Smooth muscle cell (in vitro differentiated cells): ENCODE data around the gene PEX11G. TPM values are rescaled to one million over a fixed set of nuclear protein-coding genes. Genes with fewer than 3 reads are reported as not detected.

Source experiments
- DNase-seq: peaks from one replicate; lab custom pipeline; 2025; ENCODE audit not compliant: unreplicated experiment; lab: John Stamatoyannopoulos, UW
- H2AFZ ChIP-seq: fragments of 200-600 bp; sonication (generic); 2 replicates; pipeline ENCODE4 v1.6.0; 2016; ENCODE audit warnings: antibody characterized with exemption, low read depth, mild to moderate bottlenecking
- H3F3A ChIP-seq: fragments of 200-600 bp; sonication (generic); 2 replicates; pipeline ENCODE4 v1.6.0; 2017; ENCODE audit warnings: antibody characterized with exemption, low read depth
- H3K27ac ChIP-seq: fragments of 200-600 bp; sonication (generic); 2 replicates; pipeline ENCODE4 v1.5.1; 2016; ENCODE audit warnings: low read depth, mild to moderate bottlenecking
- H3K27me3 ChIP-seq: fragments of 200-600 bp; sonication (generic); 2 replicates; pipeline ENCODE4 v1.6.1; 2016; ENCODE audit warnings: low read depth, mild to moderate bottlenecking
- H3K36me3 ChIP-seq: fragments of 200-600 bp; sonication (generic); 2 replicates; pipeline ENCODE4 v1.5.1; 2016; ENCODE audit warnings: low read depth
- H3K4me1 ChIP-seq: fragments of 200-600 bp; sonication (generic); 2 replicates; pipeline ENCODE4 v1.5.1; 2016; ENCODE audit warnings: low read depth
- H3K4me2 ChIP-seq: fragments of 200-600 bp; sonication (generic); 2 replicates; pipeline ENCODE4 v1.6.0; 2016; ENCODE audit warnings: mild to moderate bottlenecking
- H3K4me3 ChIP-seq: fragments of 200-600 bp; sonication (generic); 2 replicates; pipeline ENCODE4 v1.5.1; 2016; ENCODE audit warnings: mild to moderate bottlenecking
- H3K79me2 ChIP-seq: fragments of 200-600 bp; sonication (generic); 2 replicates; pipeline ENCODE4 v1.6.0; 2016; ENCODE audit warnings: low read depth, mild to moderate bottlenecking
- H3K9ac ChIP-seq: fragments of 200-600 bp; sonication (generic); 2 replicates; pipeline ENCODE4 v1.6.0; 2016; ENCODE audit warnings: low read depth
- H3K9me3 ChIP-seq: fragments of 200-600 bp; sonication (generic); replicated peaks from 2 replicates; pipeline ENCODE4 v1.5.1; 2016; ENCODE audit warnings: low read depth
- H4K20me1 ChIP-seq: fragments of 200-600 bp; sonication (generic); 2 replicates; pipeline ENCODE4 v1.6.0; 2016; ENCODE audit warnings: low read depth
- CTCF ChIP-seq: fragments of 200-600 bp; sonication (generic); IDR thresholded peaks from 2 replicates; pipeline ENCODE4 v1.5.1; 2017; ENCODE audit warnings: borderline replicate concordance, mild to moderate bottlenecking, antibody characterized with exemption; ENCODE audit not compliant: insufficient read depth, poor library complexity, severe bottlenecking
- WGBS: methylation state at CpG from one replicate; pipeline ENCODE4 v1.1.7; 2016; ENCODE audit warnings: low lambda C conversion rate; 5-methylcytosine and 5-hydroxymethylcytosine counted together
- polyA plus RNA-seq: library from polyadenylated mRNA; unstranded; fragments of >200 nt; fragmentation: Nextera tagmentation; extraction: Ambion mirVana; gene quantifications from 2 replicates; pipeline ENCODE4 v1.2.1, GENCODE V29; 2016
- total RNA-seq: library from RNA; depleted of rRNA; stranded (reverse); fragments of >200 nt; gene quantifications from 2 replicates; pipeline ENCODE4 v1.2.3, GENCODE V29; 2014

PEX11G gene
- total RNA-seq (3.8 TPM in 1 of 2 replicates, not detected in the other), polyA plus RNA-seq (4.3 and 6.4 TPM in 2 replicates)

GRCh38 chr19:7488736-7489353, at the start of gene PEX11G:
PEX11G (minus strand) TSS chr19:7489035; CDS start chr19:7489010, 25 bp downstream.
- no peaks in the 10 kb centered on the region for H4K20me1 ChIP-seq
- no peaks in the 10 kb centered on the region for H3K27me3 ChIP-seq
- H3K9me3 ChIP-seq: no peaks in the 10 kb centered on the region
- DNase-seq: peak; percentile 66
- TF ChIP-seq CTCF: no peak
- peaks cover 17% of the 10 kb centered on the region for H3F3A ChIP-seq
- peak within 1 kb of the TSS; percentile 91 for H3K4me2 ChIP-seq
- 4% methylated on average over 49 of the region's 49 CpGs for WGBS
- H3K79me2 ChIP-seq: no peaks in the 10 kb centered on the region
- H3K4me1 ChIP-seq: peaks cover 12% of the 10 kb centered on the region
- H3K4me3 ChIP-seq: peak within 1 kb of the TSS; percentile 68
- H2AFZ ChIP-seq: peak within 1 kb of the TSS; percentile 51
- no peaks in the 10 kb centered on the region for H3K36me3 ChIP-seq
- peak within 1 kb of the TSS; percentile 88 for H3K27ac ChIP-seq
- H3K9ac ChIP-seq: peak within 1 kb of the TSS; percentile 90

GRCh38 chr19:7535998-7536695, 47.3 kb upstream of the PEX11G start:
- H3K36me3 ChIP-seq: no peaks in the 10 kb centered on the region
- no peaks in the 10 kb centered on the region for H3K4me1 ChIP-seq
- H3K9ac ChIP-seq: peak overlapping the region; percentile 41
- no peak for TF ChIP-seq CTCF
- no peaks in the 10 kb centered on the region for H3K27me3 ChIP-seq
- no peaks in the 10 kb centered on the region for H4K20me1 ChIP-seq
- H3K9me3 ChIP-seq: no peaks in the 10 kb centered on the region
- peak overlapping the region; percentile 86 for H3K4me2 ChIP-seq
- 30% methylated on average over 30 of the region's 30 CpGs for WGBS
- peak overlapping the region; percentile 67 for H2AFZ ChIP-seq
- DNase-seq: no peak
- no peak overlapping the region for H3K27ac ChIP-seq
- H3K79me2 ChIP-seq: no peaks in the 10 kb centered on the region
- no peaks in the 10 kb centered on the region for H3F3A ChIP-seq
- peak overlapping the region; percentile 64 for H3K4me3 ChIP-seq

GRCh38 chr19:7535047-7535997, 46.5 kb upstream of the PEX11G start, which contains the start of gene PNPLA6:
PNPLA6 (plus strand) TSS chr19:7535717; CDS start chr19:7535789, 72 bp downstream.
- no peaks in the 10 kb centered on the region for H3F3A ChIP-seq
- no peaks in the 10 kb centered on the region for H3K36me3 ChIP-seq
- no peaks in the 10 kb centered on the region for H3K9me3 ChIP-seq
- 1% methylated on average over 53 of the region's 76 CpGs for WGBS
- H3K79me2 ChIP-seq: no peaks in the 10 kb centered on the region
- H4K20me1 ChIP-seq: no peaks in the 10 kb centered on the region
- peak within 1 kb of the TSS; percentile 72 for H2AFZ ChIP-seq
- peak within 1 kb of the TSS; percentile 86 for H3K4me2 ChIP-seq
- peak within 1 kb of the TSS; percentile 41 for H3K9ac ChIP-seq
- TF ChIP-seq CTCF: no peak
- no peaks in the 10 kb centered on the region for H3K27me3 ChIP-seq
- peak within 1 kb of the TSS; percentile 72 for H3K27ac ChIP-seq
- H3K4me3 ChIP-seq: peak within 1 kb of the TSS; percentile 64
- H3K4me1 ChIP-seq: no peaks in the 10 kb centered on the region
- peak; percentile 78 for DNase-seq
